ENCODE measurements around the gene CFAP410.

GRCh38 chr21:44319407-44320065 is 19.7 kb downstream of the CFAP410 start:
- TF ChIP-seq, protein P1, sequence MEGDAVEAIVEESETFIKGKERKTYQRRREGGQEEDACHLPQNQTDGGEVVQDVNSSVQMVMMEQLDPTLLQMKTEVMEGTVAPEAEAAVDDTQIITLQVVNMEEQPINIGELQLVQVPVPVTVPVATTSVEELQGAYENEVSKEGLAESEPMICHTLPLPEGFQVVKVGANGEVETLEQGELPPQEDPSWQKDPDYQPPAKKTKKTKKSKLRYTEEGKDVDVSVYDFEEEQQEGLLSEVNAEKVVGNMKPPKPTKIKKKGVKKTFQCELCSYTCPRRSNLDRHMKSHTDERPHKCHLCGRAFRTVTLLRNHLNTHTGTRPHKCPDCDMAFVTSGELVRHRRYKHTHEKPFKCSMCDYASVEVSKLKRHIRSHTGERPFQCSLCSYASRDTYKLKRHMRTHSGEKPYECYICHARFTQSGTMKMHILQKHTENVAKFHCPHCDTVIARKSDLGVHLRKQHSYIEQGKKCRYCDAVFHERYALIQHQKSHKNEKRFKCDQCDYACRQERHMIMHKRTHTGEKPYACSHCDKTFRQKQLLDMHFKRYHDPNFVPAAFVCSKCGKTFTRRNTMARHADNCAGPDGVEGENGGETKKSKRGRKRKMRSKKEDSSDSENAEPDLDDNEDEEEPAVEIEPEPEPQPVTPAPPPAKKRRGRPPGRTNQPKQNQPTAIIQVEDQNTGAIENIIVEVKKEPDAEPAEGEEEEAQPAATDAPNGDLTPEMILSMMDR (IDR thresholded peaks at IDR 0.05), result no peak
- no peak for TF ChIP-seq EZH2 (IDR thresholded peaks at IDR 0.05; ENCODE audit: borderline replicate concordance, insufficient read depth, low read depth, low read length, poor library complexity, severe bottlenecking)

Measured in B cell (primary cell).